ENCODE measurements around the gene ALX4.

ALX4 gene

GRCh38 chr11:44243086-44243485 lies 66.9 kb downstream of the ALX4 start:
- H3K36me3 ChIP-seq (ENCODE audit: insufficient read depth, low read length), result peaks cover 6% of the 10 kb centered on the region
- H3K27me3 ChIP-seq (ENCODE audit: insufficient read depth, low read length), result no peaks in the 10 kb centered on the region
- no peak overlapping the region for H3K4me3 ChIP-seq (ENCODE audit: low read length)
- H2AFZ ChIP-seq (ENCODE audit: low read depth, low read length), result no peak overlapping the region
- peaks cover 4% of the 10 kb centered on the region for H3K9me3 ChIP-seq (ENCODE audit: low read length)
- H3K4me1 ChIP-seq (ENCODE audit: insufficient read depth, low read length), result peaks cover 17% of the 10 kb centered on the region

DNA sequence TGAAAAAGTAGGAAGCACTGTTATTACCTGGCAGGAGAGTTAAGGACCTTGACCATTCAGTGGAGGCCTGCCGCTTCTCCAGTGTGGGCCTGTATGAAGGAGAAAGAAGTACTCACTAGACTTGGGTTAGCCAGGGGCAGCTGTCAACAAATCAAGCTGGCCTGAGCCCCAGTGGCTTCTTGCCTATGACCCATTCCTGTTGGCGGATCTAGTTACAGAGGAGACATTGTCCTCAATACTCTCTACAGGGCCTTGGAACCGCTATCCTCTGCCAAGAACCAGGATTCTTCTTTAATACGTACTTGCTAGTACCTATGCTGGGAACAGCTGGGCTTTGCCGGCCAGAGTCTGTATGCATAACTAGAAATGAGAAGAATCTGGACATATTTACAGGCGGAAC lies 68.1 kb downstream of the ALX4 start:
- H3K9me3 ChIP-seq (ENCODE audit: low read length), result peaks cover 4% of the 10 kb centered on the region
- no peaks in the 10 kb centered on the region for H3K27me3 ChIP-seq (ENCODE audit: insufficient read depth, low read length)
- H3K4me1 ChIP-seq (ENCODE audit: insufficient read depth, low read length), result peaks cover 17% of the 10 kb centered on the region
- no peak overlapping the region for H2AFZ ChIP-seq (ENCODE audit: low read depth, low read length)
- peaks cover 6% of the 10 kb centered on the region for H3K36me3 ChIP-seq (ENCODE audit: insufficient read depth, low read length)
- H3K4me3 ChIP-seq (ENCODE audit: low read length), result no peak overlapping the region

DNA sequence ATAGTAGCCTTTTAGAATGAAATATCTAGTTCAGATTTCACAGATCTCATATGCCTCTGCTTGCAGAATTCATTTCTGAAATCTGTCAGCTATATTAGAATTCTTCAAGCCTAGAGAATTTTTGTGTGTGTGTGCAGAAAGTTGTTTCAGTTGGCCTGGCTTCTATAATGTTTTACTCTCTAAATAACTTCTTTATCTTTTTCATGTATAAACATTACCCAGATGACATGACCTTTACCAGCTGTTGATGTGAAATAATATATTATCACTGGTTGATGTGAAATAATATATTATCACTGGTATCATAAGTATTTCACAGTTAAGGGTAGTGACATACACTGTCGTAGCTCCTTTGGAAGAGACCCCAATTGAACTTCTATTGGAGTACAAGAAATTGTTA lies 72.8 kb downstream of the ALX4 start:
- peaks cover 11% of the 10 kb centered on the region for H3K36me3 ChIP-seq (ENCODE audit: insufficient read depth, low read length)
- H3K4me1 ChIP-seq (ENCODE audit: insufficient read depth, low read length), result no peaks in the 10 kb centered on the region
- no peak overlapping the region for H2AFZ ChIP-seq (ENCODE audit: low read depth, low read length)
- no peaks in the 10 kb centered on the region for H3K9me3 ChIP-seq (ENCODE audit: low read length)
- H3K4me3 ChIP-seq (ENCODE audit: low read length), result no peak overlapping the region
- H3K27me3 ChIP-seq (ENCODE audit: insufficient read depth, low read length), result no peaks in the 10 kb centered on the region

GRCh38 chr11:44236296-44236695 lies 73.6 kb downstream of the ALX4 start:
- Histone ChIP-seq H3K4me1 (ENCODE audit: insufficient read depth, low read length) (no peaks in the 10 kb centered on the region), H3K9me3 (ENCODE audit: low read length) (no peaks in the 10 kb centered on the region), H3K4me3 (ENCODE audit: low read length) (no peak overlapping the region), H2AFZ (ENCODE audit: low read depth, low read length) (no peak overlapping the region), H3K27me3 (ENCODE audit: insufficient read depth, low read length) (no peaks in the 10 kb centered on the region), H3K36me3 (ENCODE audit: insufficient read depth, low read length) (peaks cover 11% of the 10 kb centered on the region)

- H3K9me3 ChIP-seq (ENCODE audit: low read length), result no peaks in the 10 kb centered on the region
- H3K36me3 ChIP-seq (ENCODE audit: insufficient read depth, low read length), result peaks cover 11% of the 10 kb centered on the region
- H3K4me1 ChIP-seq (ENCODE audit: insufficient read depth, low read length), result no peaks in the 10 kb centered on the region
- H3K4me3 ChIP-seq (ENCODE audit: low read length), result no peak overlapping the region
- no peaks in the 10 kb centered on the region for H3K27me3 ChIP-seq (ENCODE audit: insufficient read depth, low read length)
- no peak overlapping the region for H2AFZ ChIP-seq (ENCODE audit: low read depth, low read length)
Observed at GRCh38 chr11:44235765-44236201, 74.2 kb downstream of the ALX4 start.

- peaks cover 2% of the 10 kb centered on the region for H3K36me3 ChIP-seq (ENCODE audit: insufficient read depth, low read length)
Observed at GRCh38 chr11:44229624-44230023, 80.3 kb downstream of the ALX4 start.

GRCh38 chr11:44229098-44229497 lies 80.8 kb downstream of the ALX4 start:
- peaks cover 2% of the 10 kb centered on the region for H3K36me3 ChIP-seq (ENCODE audit: insufficient read depth, low read length)
- no peak overlapping the region for H2AFZ ChIP-seq (ENCODE audit: low read depth, low read length)
- H3K9me3 ChIP-seq (ENCODE audit: low read length), result no peaks in the 10 kb centered on the region
- no peaks in the 10 kb centered on the region for H3K4me1 ChIP-seq (ENCODE audit: insufficient read depth, low read length)
- H3K4me3 ChIP-seq (ENCODE audit: low read length), result no peak overlapping the region
- H3K27me3 ChIP-seq (ENCODE audit: insufficient read depth, low read length), result no peaks in the 10 kb centered on the region

More at GRCh38 chr11:44229624-44230023, 80.3 kb downstream of the ALX4 start:
- Histone ChIP-seq H3K9me3 (ENCODE audit: low read length) (no peaks in the 10 kb centered on the region), H3K4me1 (ENCODE audit: insufficient read depth, low read length) (no peaks in the 10 kb centered on the region), H3K4me3 (ENCODE audit: low read length) (no peak overlapping the region), H3K27me3 (ENCODE audit: insufficient read depth, low read length) (no peaks in the 10 kb centered on the region), H2AFZ (ENCODE audit: low read depth, low read length) (no peak overlapping the region)

DNA sequence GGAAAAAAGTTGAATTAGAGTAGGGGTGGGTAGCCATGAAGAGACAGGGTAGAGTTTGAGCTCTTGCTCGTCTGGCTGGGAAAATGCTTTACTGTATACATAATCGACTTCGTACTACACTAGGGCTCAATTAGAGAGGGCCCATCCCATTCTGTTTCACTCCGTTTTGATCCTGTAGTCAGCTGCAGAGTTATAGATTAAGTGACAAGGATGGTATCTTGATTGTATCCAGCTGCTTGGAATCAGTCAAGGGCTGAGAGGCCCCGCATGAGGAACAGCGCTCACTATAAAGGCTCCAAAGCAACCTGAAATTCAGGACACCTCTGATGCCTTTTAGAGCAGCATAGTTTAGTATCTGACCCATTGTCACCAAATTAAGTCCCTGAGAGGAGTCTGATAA lies 81.6 kb downstream of the ALX4 start:
- Histone ChIP-seq H3K27me3 (ENCODE audit: insufficient read depth, low read length) (no peaks in the 10 kb centered on the region), H3K36me3 (ENCODE audit: insufficient read depth, low read length) (peaks cover 2% of the 10 kb centered on the region), H2AFZ (ENCODE audit: low read depth, low read length) (no peak overlapping the region), H3K9me3 (ENCODE audit: low read length) (no peaks in the 10 kb centered on the region), H3K4me3 (ENCODE audit: low read length) (no peak overlapping the region), H3K4me1 (ENCODE audit: insufficient read depth, low read length) (no peaks in the 10 kb centered on the region)

DNA sequence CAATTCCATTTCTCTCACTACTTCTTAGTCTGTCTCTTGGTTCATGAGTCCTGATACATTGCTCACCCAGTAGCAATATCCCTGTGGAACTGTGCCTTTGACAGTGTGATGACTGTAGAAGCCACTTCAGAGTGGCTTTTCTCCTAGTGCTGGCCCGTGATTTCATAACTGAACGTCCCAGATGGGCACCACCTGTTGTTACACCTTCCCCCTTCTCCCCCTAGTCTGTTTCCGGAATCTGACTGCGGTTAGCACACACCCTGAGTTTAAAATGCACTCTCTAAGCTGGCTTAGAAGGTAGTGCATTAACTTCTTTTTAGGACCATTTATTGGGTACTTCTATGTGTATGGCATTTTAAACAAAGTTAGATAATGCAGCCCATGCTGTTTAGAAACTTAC lies 83.0 kb downstream of the ALX4 start:
- Histone ChIP-seq H3K9me3 (ENCODE audit: low read length) (no peaks in the 10 kb centered on the region), H3K4me3 (ENCODE audit: low read length) (no peak overlapping the region), H3K4me1 (ENCODE audit: insufficient read depth, low read length) (no peaks in the 10 kb centered on the region), H3K27me3 (ENCODE audit: insufficient read depth, low read length) (no peaks in the 10 kb centered on the region), H2AFZ (ENCODE audit: low read depth, low read length) (no peak overlapping the region), H3K36me3 (ENCODE audit: insufficient read depth, low read length) (no peaks in the 10 kb centered on the region)

GRCh38 chr11:44226490-44226889 lies 83.4 kb downstream of the ALX4 start:
- H3K4me3 ChIP-seq (ENCODE audit: low read length), result no peak overlapping the region
- H2AFZ ChIP-seq (ENCODE audit: low read depth, low read length), result no peak overlapping the region
- no peaks in the 10 kb centered on the region for H3K4me1 ChIP-seq (ENCODE audit: insufficient read depth, low read length)
- no peaks in the 10 kb centered on the region for H3K9me3 ChIP-seq (ENCODE audit: low read length)
- no peaks in the 10 kb centered on the region for H3K27me3 ChIP-seq (ENCODE audit: insufficient read depth, low read length)
- H3K36me3 ChIP-seq (ENCODE audit: insufficient read depth, low read length), result no peaks in the 10 kb centered on the region

DNA sequence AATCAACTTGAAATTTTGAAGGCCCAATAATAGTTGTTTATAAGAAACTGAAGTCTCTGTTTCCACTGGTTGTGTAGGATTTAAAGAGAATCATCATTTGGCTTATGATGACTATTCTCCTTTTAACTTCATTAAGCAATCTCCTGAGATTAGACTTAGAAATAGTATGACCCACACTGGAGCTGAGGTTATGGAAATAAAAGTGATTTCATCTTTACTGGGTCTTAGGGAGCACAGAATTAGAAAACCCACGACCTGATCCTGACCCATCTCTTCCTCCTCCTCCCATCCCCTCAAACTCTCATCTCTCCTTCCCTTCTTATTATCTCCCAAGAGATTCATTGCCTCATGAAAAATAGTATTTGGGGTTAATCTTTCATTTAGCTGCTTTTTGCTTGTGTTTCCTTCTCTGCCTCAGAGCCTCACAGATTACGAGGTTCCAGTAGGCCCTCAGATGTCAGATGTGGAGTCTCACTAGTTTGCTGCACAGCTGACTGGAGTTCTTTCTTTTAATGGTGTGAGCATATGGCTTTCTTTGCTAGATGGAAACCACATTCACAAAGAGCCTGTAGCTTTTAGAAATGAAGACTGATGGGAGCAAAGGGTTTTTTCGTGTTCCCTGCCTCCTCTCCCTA lies 85.0 kb downstream of the ALX4 start:
- Histone ChIP-seq H3K36me3 (ENCODE audit: insufficient read depth, low read length) (no peaks in the 10 kb centered on the region), H3K9me3 (ENCODE audit: low read length) (no peaks in the 10 kb centered on the region), H2AFZ (ENCODE audit: low read depth, low read length) (no peak overlapping the region), H3K4me3 (ENCODE audit: low read length) (no peak overlapping the region), H3K4me1 (ENCODE audit: insufficient read depth, low read length) (no peaks in the 10 kb centered on the region), H3K27me3 (ENCODE audit: insufficient read depth, low read length) (no peaks in the 10 kb centered on the region)

DNA sequence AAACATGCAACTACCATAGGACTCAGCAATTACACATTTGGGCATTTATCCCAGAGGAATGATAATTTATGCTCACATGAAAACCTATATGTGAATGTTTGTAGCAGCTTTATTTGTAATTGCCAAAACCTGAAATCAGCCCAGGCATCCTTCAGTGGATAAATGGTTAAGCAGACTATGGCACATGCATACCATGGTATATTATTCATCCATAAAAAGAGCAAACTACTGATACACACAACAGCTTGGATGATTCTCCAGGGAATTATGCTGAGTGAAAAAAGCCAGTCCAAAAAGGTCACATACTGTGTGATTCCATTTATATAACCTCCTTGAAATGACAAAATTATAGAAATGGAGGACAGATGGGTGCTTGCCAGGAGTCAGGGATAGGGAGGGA lies 86.7 kb downstream of the ALX4 start:
- no peaks in the 10 kb centered on the region for H3K36me3 ChIP-seq (ENCODE audit: insufficient read depth, low read length)
- H2AFZ ChIP-seq (ENCODE audit: low read depth, low read length), result no peak overlapping the region
- H3K4me3 ChIP-seq (ENCODE audit: low read length), result no peak overlapping the region

GRCh38 chr11:44221992-44222391 lies 87.9 kb downstream of the ALX4 start:
- H3K4me3 ChIP-seq (ENCODE audit: low read length), result no peak overlapping the region

More for the DNA sequence above, 86.7 kb downstream of the ALX4 start:
- Histone ChIP-seq H3K27me3 (ENCODE audit: insufficient read depth, low read length) (no peaks in the 10 kb centered on the region), H3K9me3 (ENCODE audit: low read length) (no peaks in the 10 kb centered on the region), H3K4me1 (ENCODE audit: insufficient read depth, low read length) (no peaks in the 10 kb centered on the region)

DNA sequence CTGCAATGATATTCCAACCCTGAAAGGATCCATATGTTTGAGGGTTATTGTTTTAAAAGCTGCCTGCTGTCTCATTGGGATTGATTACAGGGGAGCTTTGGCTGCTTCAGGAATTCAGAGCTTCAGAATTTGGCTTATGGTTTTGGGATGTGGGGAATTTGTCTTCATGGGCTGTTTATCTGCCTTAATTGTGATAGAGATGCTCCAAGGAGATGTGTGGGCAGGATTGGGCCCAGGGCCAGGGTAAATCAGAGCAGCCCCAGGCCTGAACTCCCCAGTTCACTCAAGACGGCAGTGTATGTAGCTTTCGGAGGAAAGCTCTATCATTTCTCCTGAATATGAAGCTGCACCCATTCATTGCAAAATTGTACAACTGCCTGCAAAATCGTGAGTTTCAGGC lies 88.5 kb downstream of the ALX4 start:
- Histone ChIP-seq H3K36me3 (ENCODE audit: insufficient read depth, low read length) (no peaks in the 10 kb centered on the region), H3K27me3 (ENCODE audit: insufficient read depth, low read length) (no peaks in the 10 kb centered on the region), H3K9me3 (ENCODE audit: low read length) (no peaks in the 10 kb centered on the region), H2AFZ (ENCODE audit: low read depth, low read length) (no peak overlapping the region), H3K4me1 (ENCODE audit: insufficient read depth, low read length) (no peaks in the 10 kb centered on the region), H3K4me3 (ENCODE audit: low read length) (no peak overlapping the region)

More at GRCh38 chr11:44221992-44222391, 87.9 kb downstream of the ALX4 start:
- H3K9me3 ChIP-seq (ENCODE audit: low read length), result no peaks in the 10 kb centered on the region
- no peaks in the 10 kb centered on the region for H3K36me3 ChIP-seq (ENCODE audit: insufficient read depth, low read length)
- H2AFZ ChIP-seq (ENCODE audit: low read depth, low read length), result no peak overlapping the region
- H3K27me3 ChIP-seq (ENCODE audit: insufficient read depth, low read length), result no peaks in the 10 kb centered on the region
- no peaks in the 10 kb centered on the region for H3K4me1 ChIP-seq (ENCODE audit: insufficient read depth, low read length)

Measured in neuron (in vitro differentiated cells).